AG04449 (cell line): ENCODE results near the gene FRMPD4.

Source experiments
- CTCF ChIA-PET: fragments of 350-600 bp; formaldehyde crosslinking; extraction: SDS; loops from one replicate; lab custom pipeline; 2021; ENCODE audit warnings: antibody characterized with exemption; lab: Yijun Ruan, JAX
- POLR2A ChIA-PET: fragments of 400-600, 350-600 bp; formaldehyde crosslinking; extraction: SDS; loops from one replicate; lab custom pipeline; 2020; ENCODE audit warnings: antibody characterized with exemption, inconsistent platforms; lab: Yijun Ruan, JAX
- DNase-seq: peaks from one replicate; pipeline ENCODE4 v3.0.0-alpha.2; 2010; ENCODE audit warnings: low read depth, low spot score
- H3K4me3 ChIP-seq: 2 replicates; pipeline ENCODE4 v1.5.1; 2011; ENCODE audit warnings: low read depth, mild to moderate bottlenecking, control low read depth, low read length
- TF ChIP-seq, protein P1 (sequence below): IDR thresholded peaks from one replicate; pipeline ENCODE4 v1.5.1; 2011; ENCODE audit warnings: mild to moderate bottlenecking, moderate library complexity, low read length, control low read depth, inconsistent platforms; ENCODE audit not compliant: insufficient read depth; ENCODE audit errors: missing control alignments

The FRMPD4 gene

DNA sequence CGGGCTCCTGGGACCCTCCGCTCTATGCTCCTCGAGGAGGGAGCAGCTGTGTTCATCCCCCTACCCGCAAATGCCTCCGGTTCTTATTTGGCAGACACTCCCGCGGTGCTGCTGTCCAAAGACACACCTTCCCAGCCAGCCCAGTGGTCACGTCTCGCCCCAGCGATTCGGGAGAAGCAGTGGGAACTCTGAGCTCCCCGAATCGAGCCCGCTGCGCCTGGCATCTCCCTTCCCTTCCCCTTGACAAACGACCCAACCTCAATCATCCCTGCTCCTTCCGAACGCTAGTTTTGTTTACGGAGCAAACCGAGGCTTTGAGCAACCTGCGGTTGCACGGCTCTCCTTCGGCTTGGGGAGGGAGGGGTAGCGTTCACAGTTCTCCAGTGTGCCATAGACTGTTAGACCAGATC, 317 bp upstream of the FRMPD4 start:
- CTCF ChIA-PET, result interaction anchor here (1.5 kb wide), 1 partner anchor 22 kb away, joined by 3 read pairs; no protein-coding TSS in a partner anchor
- TF ChIP-seq, protein P1, sequence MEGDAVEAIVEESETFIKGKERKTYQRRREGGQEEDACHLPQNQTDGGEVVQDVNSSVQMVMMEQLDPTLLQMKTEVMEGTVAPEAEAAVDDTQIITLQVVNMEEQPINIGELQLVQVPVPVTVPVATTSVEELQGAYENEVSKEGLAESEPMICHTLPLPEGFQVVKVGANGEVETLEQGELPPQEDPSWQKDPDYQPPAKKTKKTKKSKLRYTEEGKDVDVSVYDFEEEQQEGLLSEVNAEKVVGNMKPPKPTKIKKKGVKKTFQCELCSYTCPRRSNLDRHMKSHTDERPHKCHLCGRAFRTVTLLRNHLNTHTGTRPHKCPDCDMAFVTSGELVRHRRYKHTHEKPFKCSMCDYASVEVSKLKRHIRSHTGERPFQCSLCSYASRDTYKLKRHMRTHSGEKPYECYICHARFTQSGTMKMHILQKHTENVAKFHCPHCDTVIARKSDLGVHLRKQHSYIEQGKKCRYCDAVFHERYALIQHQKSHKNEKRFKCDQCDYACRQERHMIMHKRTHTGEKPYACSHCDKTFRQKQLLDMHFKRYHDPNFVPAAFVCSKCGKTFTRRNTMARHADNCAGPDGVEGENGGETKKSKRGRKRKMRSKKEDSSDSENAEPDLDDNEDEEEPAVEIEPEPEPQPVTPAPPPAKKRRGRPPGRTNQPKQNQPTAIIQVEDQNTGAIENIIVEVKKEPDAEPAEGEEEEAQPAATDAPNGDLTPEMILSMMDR, result no peak

GRCh38 chrX:12139934-12140611, 1.8 kb downstream of the FRMPD4 start:
- no peak for DNase-seq
- no peak overlapping the region for H3K4me3 ChIP-seq
- ChIA-PET POLR2A (no interaction called here), CTCF (interaction anchor here (1.1 kb wide), 1 partner anchor 277 kb away, joined by 3 read pairs; no protein-coding TSS in a partner anchor)
- TF ChIP-seq, protein P1, result no peak

More for the DNA sequence above, 317 bp upstream of the FRMPD4 start:
- POLR2A ChIA-PET, result no interaction called here
- no peak for DNase-seq
- peak overlapping the region; percentile 41 for H3K4me3 ChIP-seq

- CTCF ChIA-PET, result no interaction called here
- H3K4me3 ChIP-seq, result no peak overlapping the region
- TF ChIP-seq, protein P1, result no peak
- DNase-seq, result no peak
- POLR2A ChIA-PET, result no interaction called here
Measured at GRCh38 chrX:12141511-12141910, 3.2 kb downstream of the FRMPD4 start.

- CTCF ChIA-PET, result no interaction called here
Measured at GRCh38 chrX:12142661-12143060, 4.4 kb downstream of the FRMPD4 start.

DNA sequence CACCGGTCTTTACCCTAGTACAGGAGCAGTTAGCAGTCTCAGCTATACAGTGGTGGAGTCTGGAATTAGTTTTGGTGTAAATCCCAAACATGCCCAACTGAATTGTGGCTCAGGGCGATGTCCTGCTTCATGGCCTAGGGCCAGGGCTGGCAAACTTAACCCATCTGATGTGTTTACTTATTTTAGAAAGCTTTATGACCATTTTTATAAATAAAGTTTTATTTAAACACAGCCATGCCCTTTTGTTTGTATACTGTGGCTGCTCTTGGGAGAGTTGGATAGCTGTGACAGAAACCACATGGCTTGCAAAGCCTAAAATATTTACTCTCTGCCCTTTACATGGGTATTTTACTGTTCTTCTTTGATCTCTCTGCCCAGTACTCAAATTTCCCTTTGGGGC, 7.1 kb downstream of the FRMPD4 start:
- ChIA-PET CTCF (no interaction called here), POLR2A (no interaction called here)
- no peak for DNase-seq
- no peak overlapping the region for H3K4me3 ChIP-seq
- TF ChIP-seq, protein P1, result no peak

More at GRCh38 chrX:12142661-12143060, 4.4 kb downstream of the FRMPD4 start:
- TF ChIP-seq, protein P1, result no peak
- DNase-seq, result no peak
- POLR2A ChIA-PET, result no interaction called here
- H3K4me3 ChIP-seq, result no peak overlapping the region

DNA sequence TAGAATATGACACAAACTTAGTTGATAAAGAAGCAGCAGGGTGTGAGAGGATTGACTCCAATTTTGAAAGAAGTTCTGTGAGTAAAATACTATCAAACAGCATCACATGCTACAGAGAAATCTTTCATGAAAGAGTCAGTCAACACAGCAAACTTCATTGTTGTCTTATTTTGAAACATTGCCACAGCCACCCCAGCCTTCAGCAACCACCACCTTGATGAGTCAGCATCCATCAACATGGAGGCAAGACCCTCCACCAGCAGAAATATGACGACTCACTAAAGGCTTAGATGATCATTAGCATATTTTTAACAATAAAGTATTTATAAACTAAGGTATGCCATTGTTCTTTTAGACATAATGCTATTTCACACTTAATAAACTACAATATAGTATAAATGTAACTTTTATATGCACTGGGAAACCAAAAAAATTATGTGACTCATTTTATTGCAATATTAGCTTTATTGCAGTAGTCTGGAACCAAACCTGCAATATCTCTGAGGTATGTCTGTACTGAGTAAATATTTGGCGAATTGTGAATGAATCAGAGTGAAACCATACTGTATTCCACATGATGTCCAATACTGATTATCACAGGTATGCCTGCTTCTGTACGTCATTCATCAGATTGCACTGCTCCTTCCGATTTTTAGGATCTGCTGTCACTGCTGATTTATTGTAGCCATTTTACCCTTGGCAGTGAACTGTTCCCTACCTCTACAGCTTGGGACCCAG, 11.6 kb downstream of the FRMPD4 start:
- DNase-seq, result no peak
- TF ChIP-seq, protein P1, result no peak
- CTCF ChIA-PET, result no interaction called here
- POLR2A ChIA-PET, result no interaction called here
- H3K4me3 ChIP-seq, result no peak overlapping the region
